Natural killer cell treated with Interleukin-12 subunit alpha and Interleukin-12 subunit beta and Interleukin-15 and Interleukin-18, amount 100 ng/mL, for 72 hours (primary cell): ENCODE measurements around the gene ZSCAN26. TPM values are rescaled to one million over a fixed set of nuclear protein-coding genes. Genes with fewer than 3 reads are reported as not detected.

ENCODE experiments used
- ATAC-seq, 2 donors: fragments of 150-1000 bp; cut with Tn5 transposase in 1 of 2; sonication (Bioruptor Pico), chemical (Tn5 transposase) in 1 of 2; 2 replicates each; pipeline ENCODE4 v1.10.0; 2021
- DNase-seq: peaks from one replicate; pipeline ENCODE4 v3.0.0; 2022; ENCODE audit warnings: low spot score
- H3K27ac Mint-ChIP-seq, 2 donors: 1 replicate in 1 of 2; 2 replicates in 1 of 2; pipeline ENCODE4 v1.8.0; 2022; ENCODE audit warnings: mixed read lengths in 2 of 2, mild to moderate bottlenecking in 1 of 2, moderate library complexity in 1 of 2
- H3K27me3 Mint-ChIP-seq, 2 donors: 1 replicate in 1 of 2; 2 replicates in 1 of 2; pipeline ENCODE4 v1.8.0; 2022; ENCODE audit warnings: mixed read lengths in 2 of 2
- H3K36me3 Mint-ChIP-seq: one replicate; pipeline ENCODE4 v1.8.0; 2022; ENCODE audit warnings: mixed read lengths
- H3K4me1 Mint-ChIP-seq, 2 donors: 1 replicate in 1 of 2; 2 replicates in 1 of 2; pipeline ENCODE4 v1.8.0; 2022; ENCODE audit warnings: low read depth in 2 of 2, mixed read lengths in 2 of 2, mild to moderate bottlenecking in 1 of 2
- H3K4me3 Mint-ChIP-seq: one replicate; pipeline ENCODE4 v1.8.0; 2022; ENCODE audit warnings: mixed read lengths
- H3K9me3 Mint-ChIP-seq: 2 replicates; pipeline ENCODE4 v1.8.0; 2022; ENCODE audit warnings: mixed read lengths
- total RNA-seq, 2 donors: library from RNA; stranded (reverse); gene quantifications; one replicate each; pipeline ENCODE4 v1.2.3, GENCODE V29; 2022

The ZSCAN26 gene
- total RNA-seq = 1 to 10 TPM; 6.7 to 8.3 TPM

GRCh38 chr6:28266962-28267694 is at the start of gene ZSCAN26:
Gene ZSCAN26 (plus strand): TSS chr6:28267143. CDS start chr6:28271920, 4,777 bp downstream.
- Mint-ChIP-seq H3K27ac (no peak within 1 kb of the TSS), H3K4me1 (peaks cover 6 to 14% of the 10 kb centered on the region in 2 donors), H3K9me3 (no peaks in the 10 kb centered on the region), H3K4me3 (no peak within 1 kb of the TSS), H3K27me3 (peaks cover 7 to 9% of the 10 kb centered on the region in 2 donors), H3K36me3 (no peaks in the 10 kb centered on the region)
- peak; percentile 94 for ATAC-seq
- DNase-seq = peak; percentile 88

- Mint-ChIP-seq H3K27ac (peak overlapping the region in 1 of 2 donors; percentile 33), H3K4me3 (peak overlapping the region; percentile 56), H3K4me1 (peaks cover 5 to 7% of the 10 kb centered on the region in 2 donors), H3K36me3 (peaks cover 5% of the 10 kb centered on the region), H3K9me3 (no peaks in the 10 kb centered on the region), H3K27me3 (peaks cover 35 to 44% of the 10 kb centered on the region in 2 donors)
- DNase-seq (no peak), ATAC-seq (no peak)
Observed at GRCh38 chr6:28217890-28218289, 49.1 kb upstream of the ZSCAN26 start.

GRCh38 chr6:28218312-28219248 is 48.4 kb upstream of the ZSCAN26 start:
- H3K4me1 Mint-ChIP-seq = peaks cover 0 to 3% of the 10 kb centered on the region in 2 donors
- DNase-seq (peak; percentile 71), ATAC-seq (peak; percentile 87 to 90)
- peak overlapping the region; percentile 81 for H3K4me3 Mint-ChIP-seq
- H3K36me3 Mint-ChIP-seq = peaks cover 5% of the 10 kb centered on the region
- H3K27me3 Mint-ChIP-seq = peaks cover 33 to 43% of the 10 kb centered on the region in 2 donors
- H3K9me3 Mint-ChIP-seq = no peaks in the 10 kb centered on the region
- peak overlapping the region; percentile 33 to 37 for H3K27ac Mint-ChIP-seq

DNA sequence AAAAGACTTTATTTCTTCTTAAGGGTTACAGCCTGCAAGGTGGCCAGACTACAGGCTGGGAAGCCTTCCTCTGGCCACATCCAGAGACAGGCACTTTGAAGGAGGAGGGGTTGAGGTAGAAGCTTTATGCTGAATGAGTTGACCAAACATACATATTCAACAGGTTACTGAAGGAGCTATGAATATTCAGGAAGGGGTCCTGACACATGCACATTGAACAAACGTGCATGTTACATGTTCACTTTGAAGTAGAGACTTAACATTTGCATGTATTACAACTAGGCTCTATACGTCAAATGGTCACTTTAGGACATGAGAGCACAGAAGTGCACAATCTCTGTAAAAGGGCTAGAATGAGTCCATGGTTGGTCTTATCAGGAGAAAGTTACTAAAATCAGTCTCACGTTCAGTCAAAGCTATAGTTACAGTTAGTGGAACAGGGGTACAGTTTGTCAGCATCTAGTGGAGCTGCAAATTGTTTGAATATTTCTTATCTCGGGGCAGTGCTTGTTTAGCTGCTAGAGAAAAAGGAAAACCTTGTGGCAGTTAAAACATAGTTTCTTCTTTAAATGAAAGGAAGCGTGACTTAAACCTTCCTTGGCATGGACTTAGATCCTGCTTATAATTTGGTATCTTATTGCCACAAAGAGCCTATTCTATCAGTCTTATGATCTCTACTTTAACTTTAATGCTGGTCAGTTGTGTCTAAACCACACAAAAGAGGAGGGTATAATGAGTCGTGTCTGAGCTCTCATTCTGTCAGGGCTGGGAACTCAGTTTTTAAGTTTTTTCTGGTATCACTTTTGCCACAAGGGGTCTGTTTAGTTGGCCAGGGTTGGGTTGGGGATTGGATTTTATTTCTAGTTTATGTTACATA is 46.4 kb upstream of the ZSCAN26 start:
- Mint-ChIP-seq H3K4me3 (no peak overlapping the region), H3K27ac (no peak overlapping the region), H3K36me3 (no peaks in the 10 kb centered on the region), H3K27me3 (peaks cover 22 to 26% of the 10 kb centered on the region in 2 donors), H3K4me1 (peaks cover 8 to 9% of the 10 kb centered on the region in 2 donors), H3K9me3 (no peaks in the 10 kb centered on the region)
- ATAC-seq = no peak
- DNase-seq = no peak

GRCh38 chr6:28224131-28225055 is 42.5 kb upstream of the ZSCAN26 start:
- no peak for ATAC-seq
- H3K36me3 Mint-ChIP-seq = peaks cover 12% of the 10 kb centered on the region
- peak overlapping the region; percentile 73 to 89 for H3K27ac Mint-ChIP-seq
- peaks cover 15 to 22% of the 10 kb centered on the region in 2 donors for H3K27me3 Mint-ChIP-seq
- H3K4me1 Mint-ChIP-seq = peaks cover 9 to 13% of the 10 kb centered on the region in 2 donors
- no peak for DNase-seq
- peak overlapping the region; percentile 85 for H3K4me3 Mint-ChIP-seq
- no peaks in the 10 kb centered on the region for H3K9me3 Mint-ChIP-seq

GRCh38 chr6:28225056-28225834 is 41.7 kb upstream of the ZSCAN26 start, which contains the start of gene ZSCAN9:
Gene ZSCAN9 (plus strand): TSS chr6:28225275. CDS start chr6:28227085, 1,810 bp downstream.
- H3K4me1 Mint-ChIP-seq = peaks cover 9 to 13% of the 10 kb centered on the region in 2 donors
- peaks cover 16% of the 10 kb centered on the region for H3K36me3 Mint-ChIP-seq
- peaks cover 13 to 18% of the 10 kb centered on the region in 2 donors for H3K27me3 Mint-ChIP-seq
- peak within 1 kb of the TSS; percentile 85 for H3K4me3 Mint-ChIP-seq
- ATAC-seq (peak; percentile 91 to 92), DNase-seq (peak; percentile 83)
- H3K9me3 Mint-ChIP-seq = no peaks in the 10 kb centered on the region
- H3K27ac Mint-ChIP-seq = peak within 1 kb of the TSS; percentile 73 to 89

- ATAC-seq (no peak), DNase-seq (no peak)
- Mint-ChIP-seq H3K36me3 (peaks cover 21% of the 10 kb centered on the region), H3K4me1 (peaks cover 9 to 13% of the 10 kb centered on the region in 2 donors), H3K4me3 (peak overlapping the region; percentile 85), H3K27ac (peak overlapping the region in 1 of 2 donors; percentile 89), H3K27me3 (peaks cover 6 to 9% of the 10 kb centered on the region in 2 donors), H3K9me3 (no peaks in the 10 kb centered on the region)
Observed at GRCh38 chr6:28226460-28226859, 40.5 kb upstream of the ZSCAN26 start.

GRCh38 chr6:28232785-28233184 is 34.2 kb upstream of the ZSCAN26 start:
- H3K9me3 Mint-ChIP-seq = no peaks in the 10 kb centered on the region
- ATAC-seq = no peak
- no peak overlapping the region for H3K27ac Mint-ChIP-seq
- H3K27me3 Mint-ChIP-seq = no peaks in the 10 kb centered on the region
- H3K36me3 Mint-ChIP-seq = peaks cover 34% of the 10 kb centered on the region
- H3K4me3 Mint-ChIP-seq = no peak overlapping the region
- peaks cover 0 to 3% of the 10 kb centered on the region in 2 donors for H3K4me1 Mint-ChIP-seq
- no peak for DNase-seq

GRCh38 chr6:28235912-28236452 is 31.0 kb upstream of the ZSCAN26 start:
- H3K36me3 Mint-ChIP-seq = peaks cover 13% of the 10 kb centered on the region
- H3K4me1 Mint-ChIP-seq = no peaks in the 10 kb centered on the region
- H3K27ac Mint-ChIP-seq = no peak overlapping the region
- no peak for ATAC-seq
- no peak overlapping the region for H3K4me3 Mint-ChIP-seq
- no peaks in the 10 kb centered on the region for H3K9me3 Mint-ChIP-seq
- no peak for DNase-seq
- no peaks in the 10 kb centered on the region for H3K27me3 Mint-ChIP-seq

DNA sequence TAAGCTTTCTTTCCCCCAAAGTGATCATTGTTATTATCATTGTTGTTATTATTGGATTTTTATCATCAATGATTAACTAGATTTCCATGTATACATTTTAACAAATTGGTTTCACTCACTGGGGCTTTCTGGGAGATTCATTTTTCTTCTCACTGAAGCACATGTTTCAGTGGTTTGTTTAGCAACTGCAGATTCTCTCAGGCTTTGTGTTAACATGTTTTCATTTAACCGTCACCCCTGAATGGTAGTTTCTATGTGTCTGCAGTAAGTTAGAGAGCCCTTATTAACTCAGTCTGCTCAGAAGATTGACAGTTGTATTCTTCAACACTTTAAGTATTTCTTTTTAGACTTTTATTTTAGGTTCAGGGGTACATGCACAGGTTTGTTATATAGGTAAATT is 27.3 kb upstream of the ZSCAN26 start:
- Mint-ChIP-seq H3K4me1 (no peaks in the 10 kb centered on the region), H3K27me3 (no peaks in the 10 kb centered on the region), H3K27ac (no peak overlapping the region), H3K4me3 (no peak overlapping the region), H3K9me3 (no peaks in the 10 kb centered on the region), H3K36me3 (no peaks in the 10 kb centered on the region)
- ATAC-seq (no peak), DNase-seq (no peak)

DNA sequence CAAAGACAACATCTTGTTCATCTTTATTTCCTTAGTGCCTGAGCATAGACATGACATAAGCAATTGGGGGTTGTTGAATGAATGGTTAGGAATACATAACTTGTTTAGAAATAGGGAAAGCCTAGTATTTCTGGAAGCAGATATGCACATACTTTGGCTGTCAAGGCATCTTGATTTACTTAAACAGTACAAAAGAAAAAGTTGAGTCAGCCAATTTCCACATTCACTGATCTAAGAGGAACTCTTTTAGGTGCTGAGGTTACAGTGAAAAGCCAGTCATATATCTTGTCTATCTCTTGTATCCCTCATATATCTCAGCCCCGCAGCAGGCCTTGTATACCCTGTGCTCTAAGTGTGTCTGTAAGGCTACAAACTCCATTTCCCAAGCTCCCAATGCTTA is 26.5 kb upstream of the ZSCAN26 start:
- no peak for ATAC-seq
- no peak overlapping the region for H3K27ac Mint-ChIP-seq
- peaks cover 3 to 5% of the 10 kb centered on the region in 2 donors for H3K4me1 Mint-ChIP-seq
- peaks cover 7% of the 10 kb centered on the region for H3K36me3 Mint-ChIP-seq
- H3K4me3 Mint-ChIP-seq = no peak overlapping the region
- DNase-seq = no peak
- H3K9me3 Mint-ChIP-seq = no peaks in the 10 kb centered on the region
- no peaks in the 10 kb centered on the region for H3K27me3 Mint-ChIP-seq
